Measurements from ENCODE around the gene FRMD4A. TPM values are rescaled to one million over a fixed set of nuclear protein-coding genes. Genes with fewer than 3 reads are reported as not detected.

Gene FRMD4A
- polyA plus RNA-seq, 1 donor (not counting 4 experiments of a cell fraction or from before 2014, with no cell fraction given) = 12.9 TPM

DNA sequence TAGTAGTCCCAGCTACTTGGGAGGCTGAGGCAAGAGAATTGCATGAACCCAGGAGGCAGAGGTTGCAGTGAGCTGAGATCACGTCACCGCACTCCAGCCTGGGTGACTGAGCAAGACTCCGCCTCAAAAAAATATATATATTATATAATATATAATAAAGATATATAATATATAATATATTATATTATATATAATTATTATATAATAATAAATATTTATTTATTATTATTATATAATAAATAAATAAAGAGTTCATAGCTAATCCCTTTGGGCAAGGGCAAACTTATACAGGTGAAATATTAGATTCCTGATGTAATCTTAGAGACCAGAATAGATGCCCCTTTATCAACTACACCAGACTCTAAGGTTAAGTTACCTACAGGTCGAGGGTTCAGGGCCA, 558.7 kb downstream of the FRMD4A start:
- H3K4me1 ChIP-seq (ENCODE audit: control insufficient read depth, extremely low read depth, insufficient read depth, low read length) = peaks cover 49% of the 10 kb centered on the region
- TF ChIP-seq, protein P1, sequence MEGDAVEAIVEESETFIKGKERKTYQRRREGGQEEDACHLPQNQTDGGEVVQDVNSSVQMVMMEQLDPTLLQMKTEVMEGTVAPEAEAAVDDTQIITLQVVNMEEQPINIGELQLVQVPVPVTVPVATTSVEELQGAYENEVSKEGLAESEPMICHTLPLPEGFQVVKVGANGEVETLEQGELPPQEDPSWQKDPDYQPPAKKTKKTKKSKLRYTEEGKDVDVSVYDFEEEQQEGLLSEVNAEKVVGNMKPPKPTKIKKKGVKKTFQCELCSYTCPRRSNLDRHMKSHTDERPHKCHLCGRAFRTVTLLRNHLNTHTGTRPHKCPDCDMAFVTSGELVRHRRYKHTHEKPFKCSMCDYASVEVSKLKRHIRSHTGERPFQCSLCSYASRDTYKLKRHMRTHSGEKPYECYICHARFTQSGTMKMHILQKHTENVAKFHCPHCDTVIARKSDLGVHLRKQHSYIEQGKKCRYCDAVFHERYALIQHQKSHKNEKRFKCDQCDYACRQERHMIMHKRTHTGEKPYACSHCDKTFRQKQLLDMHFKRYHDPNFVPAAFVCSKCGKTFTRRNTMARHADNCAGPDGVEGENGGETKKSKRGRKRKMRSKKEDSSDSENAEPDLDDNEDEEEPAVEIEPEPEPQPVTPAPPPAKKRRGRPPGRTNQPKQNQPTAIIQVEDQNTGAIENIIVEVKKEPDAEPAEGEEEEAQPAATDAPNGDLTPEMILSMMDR (optimal IDR thresholded peaks at IDR 0.05 in 1 of 3, IDR thresholded peaks at IDR 0.05 in 1 of 3, conservative IDR thresholded peaks at IDR 0.05 in 1 of 3; ENCODE audit: extremely low read depth in 1 of 3, insufficient read depth in 2 of 3, low read length in 3 of 3) = no peak
- no peak for TF ChIP-seq EZH2 (IDR thresholded peaks at IDR 0.05; ENCODE audit: low read length)
- H3K27ac ChIP-seq (ENCODE audit: control insufficient read depth, insufficient read depth, low read length) = no peak overlapping the region
- H3K36me3 ChIP-seq (ENCODE audit: control insufficient read depth in 2 of 2, extremely low read depth in 1 of 2, insufficient read depth in 2 of 2, low read length in 2 of 2) = no peaks in the 10 kb centered on the region
- H4K20me1 ChIP-seq (ENCODE audit: control insufficient read depth, extremely low read depth, insufficient read depth, low read length) = no peaks in the 10 kb centered on the region
- DNase-seq (ENCODE audit: low read depth, low spot score) = no peak
- peaks cover 5% of the 10 kb centered on the region for H3K9me1 ChIP-seq (ENCODE audit: control insufficient read depth, extremely low read depth, insufficient read depth, low read length)
- no peak overlapping the region for H3K4me2 ChIP-seq (ENCODE audit: control insufficient read depth, extremely low read depth, insufficient read depth, low read depth, low read length)
- no peak overlapping the region for H2AFZ ChIP-seq (ENCODE audit: control insufficient read depth, low read length)
- no peak overlapping the region for H3K9ac ChIP-seq (ENCODE audit: control insufficient read depth, extremely low read depth, insufficient read depth, low read length)
- H3K79me2 ChIP-seq (ENCODE audit: control insufficient read depth, insufficient read depth, low read length) = no peaks in the 10 kb centered on the region
- no peaks in the 10 kb centered on the region for H3K27me3 ChIP-seq (ENCODE audit: control insufficient read depth, extremely low read depth, insufficient read depth, low read length)
- dilution Hi-C loops (cut with MboI; ENCODE audit: extremely low pct_ligation_motif_present, low sequenced_read_pairs) = no loop called here
- no peak overlapping the region for H3K4me3 ChIP-seq (ENCODE audit: control insufficient read depth in 2 of 3, extremely low read depth in 1 of 3, insufficient read depth in 2 of 3, low read depth in 1 of 3, low read length in 3 of 3)
- no peaks in the 10 kb centered on the region for H3K9me3 ChIP-seq (ENCODE audit: control insufficient read depth, low read depth, low read length)
- FAIRE-seq = no peak

DNA sequence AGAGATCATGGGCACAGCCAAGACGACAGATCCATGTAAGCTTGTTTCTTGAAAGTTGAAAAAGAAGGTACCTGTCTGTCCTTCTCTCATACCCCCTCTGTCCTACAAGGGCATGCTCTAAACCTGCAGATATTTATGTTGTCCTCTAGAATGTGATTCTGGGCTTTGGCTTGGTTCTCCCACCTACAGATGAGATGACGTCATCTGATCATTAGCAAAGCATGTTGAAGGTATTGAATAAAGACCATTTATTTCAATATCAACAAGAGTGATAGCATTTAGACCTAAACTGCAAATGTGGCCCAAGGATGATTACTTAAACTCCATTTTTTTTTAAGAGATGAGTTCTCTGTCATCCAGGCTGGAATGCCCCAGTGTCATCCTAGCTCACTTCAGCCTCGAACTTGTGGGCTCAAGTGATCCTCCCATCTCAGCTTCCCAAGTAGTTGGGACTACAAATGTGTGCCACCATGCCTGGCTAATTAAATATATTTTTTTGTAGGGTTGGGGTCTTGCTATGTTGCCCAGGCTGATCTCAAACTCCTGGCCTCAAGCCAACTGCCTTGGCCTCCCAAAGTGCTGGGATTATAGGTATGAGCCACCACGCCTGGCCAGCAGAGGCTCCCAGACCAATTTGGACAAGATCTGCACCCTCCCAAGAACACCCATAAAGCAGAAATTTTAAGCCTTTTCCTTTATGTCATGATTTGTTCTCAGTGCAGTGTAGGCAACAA, 559.8 kb downstream of the FRMD4A start:
- Histone ChIP-seq H3K27me3 (ENCODE audit: control insufficient read depth, extremely low read depth, insufficient read depth, low read length) (no peaks in the 10 kb centered on the region), H3K9ac (ENCODE audit: control insufficient read depth, extremely low read depth, insufficient read depth, low read length) (no peak overlapping the region), H3K9me3 (ENCODE audit: control insufficient read depth, low read depth, low read length) (no peaks in the 10 kb centered on the region), H3K4me1 (ENCODE audit: control insufficient read depth, extremely low read depth, insufficient read depth, low read length) (peaks cover 38% of the 10 kb centered on the region), H3K9me1 (ENCODE audit: control insufficient read depth, extremely low read depth, insufficient read depth, low read length) (peaks cover 2% of the 10 kb centered on the region), H2AFZ (ENCODE audit: control insufficient read depth, low read length) (no peak overlapping the region), H3K36me3 (ENCODE audit: control insufficient read depth in 2 of 2, extremely low read depth in 1 of 2, insufficient read depth in 2 of 2, low read length in 2 of 2) (no peaks in the 10 kb centered on the region), H3K4me2 (ENCODE audit: control insufficient read depth, extremely low read depth, insufficient read depth, low read depth, low read length) (no peak overlapping the region), H4K20me1 (ENCODE audit: control insufficient read depth, extremely low read depth, insufficient read depth, low read length) (no peaks in the 10 kb centered on the region), H3K4me3 (ENCODE audit: control insufficient read depth in 2 of 3, extremely low read depth in 1 of 3, insufficient read depth in 2 of 3, low read depth in 1 of 3, low read length in 3 of 3) (no peak overlapping the region), H3K79me2 (ENCODE audit: control insufficient read depth, insufficient read depth, low read length) (no peaks in the 10 kb centered on the region), H3K27ac (ENCODE audit: control insufficient read depth, insufficient read depth, low read length) (no peak overlapping the region)
- dilution Hi-C loops (cut with MboI; ENCODE audit: extremely low pct_ligation_motif_present, low sequenced_read_pairs) = no loop called here
- FAIRE-seq = no peak
- DNase-seq (ENCODE audit: low read depth, low spot score) = no peak
- TF ChIP-seq, protein P1 (optimal IDR thresholded peaks at IDR 0.05 in 1 of 3, IDR thresholded peaks at IDR 0.05 in 1 of 3, conservative IDR thresholded peaks at IDR 0.05 in 1 of 3; ENCODE audit: extremely low read depth in 1 of 3, insufficient read depth in 2 of 3, low read length in 3 of 3) = no peak
- no peak for TF ChIP-seq EZH2 (IDR thresholded peaks at IDR 0.05; ENCODE audit: low read length)
